Measurements from ENCODE around the gene TENT4A. TPM values are rescaled to one million over a fixed set of nuclear protein-coding genes. Genes with fewer than 3 reads are reported as not detected.

TENT4A gene
- total RNA-seq, 2 donors from 2014 or later: 25.5 to 32.7 TPM

- H3K9me3 ChIP-seq (ENCODE audit: control insufficient read depth, low read length): peaks cover 2% of the 10 kb centered on the region
- peaks cover 15% of the 10 kb centered on the region for H3K27me3 Mint-ChIP-seq (ENCODE audit: insufficient read depth)
- no peak for DNase-seq
- H3K27ac ChIP-seq (ENCODE audit: low read depth, low read length): no peak overlapping the region
- H3K27me3 ChIP-seq (ENCODE audit: control insufficient read depth, insufficient read depth, low read length, poor library complexity, severe bottlenecking): peaks cover 25% of the 10 kb centered on the region
- H3K4me3 Mint-ChIP-seq: no peak overlapping the region
- WGBS, 2 experiments (ENCODE audit: insufficient coverage in 1 of 2, insufficient read length in 1 of 2): 81 to 100% methylated on average over 1 of the region's 1 CpG
- no peak overlapping the region for H3K4me3 ChIP-seq (ENCODE audit: low read length)
- H3K9ac ChIP-seq (ENCODE audit: extremely low read depth, low read length, poor library complexity, severe bottlenecking): no peak overlapping the region
- no peaks in the 10 kb centered on the region for H3K4me1 Mint-ChIP-seq
- H3K36me3 ChIP-seq (ENCODE audit: control insufficient read depth, insufficient read depth, low read length): peaks cover 4% of the 10 kb centered on the region
- peaks cover 14% of the 10 kb centered on the region for H3K9me3 Mint-ChIP-seq
- H3K36me3 Mint-ChIP-seq (ENCODE audit: low read depth): peaks cover 8% of the 10 kb centered on the region
- TF ChIP-seq, protein P1, sequence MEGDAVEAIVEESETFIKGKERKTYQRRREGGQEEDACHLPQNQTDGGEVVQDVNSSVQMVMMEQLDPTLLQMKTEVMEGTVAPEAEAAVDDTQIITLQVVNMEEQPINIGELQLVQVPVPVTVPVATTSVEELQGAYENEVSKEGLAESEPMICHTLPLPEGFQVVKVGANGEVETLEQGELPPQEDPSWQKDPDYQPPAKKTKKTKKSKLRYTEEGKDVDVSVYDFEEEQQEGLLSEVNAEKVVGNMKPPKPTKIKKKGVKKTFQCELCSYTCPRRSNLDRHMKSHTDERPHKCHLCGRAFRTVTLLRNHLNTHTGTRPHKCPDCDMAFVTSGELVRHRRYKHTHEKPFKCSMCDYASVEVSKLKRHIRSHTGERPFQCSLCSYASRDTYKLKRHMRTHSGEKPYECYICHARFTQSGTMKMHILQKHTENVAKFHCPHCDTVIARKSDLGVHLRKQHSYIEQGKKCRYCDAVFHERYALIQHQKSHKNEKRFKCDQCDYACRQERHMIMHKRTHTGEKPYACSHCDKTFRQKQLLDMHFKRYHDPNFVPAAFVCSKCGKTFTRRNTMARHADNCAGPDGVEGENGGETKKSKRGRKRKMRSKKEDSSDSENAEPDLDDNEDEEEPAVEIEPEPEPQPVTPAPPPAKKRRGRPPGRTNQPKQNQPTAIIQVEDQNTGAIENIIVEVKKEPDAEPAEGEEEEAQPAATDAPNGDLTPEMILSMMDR (conservative IDR thresholded peaks at IDR 0.05): no peak
- H3K27ac Mint-ChIP-seq: no peak overlapping the region
- no peaks in the 10 kb centered on the region for H3K4me1 ChIP-seq (ENCODE audit: control insufficient read depth, insufficient read depth, low read length)
Measured at GRCh38 chr5:6678385-6678784, 34.8 kb upstream of the TENT4A start.

GRCh38 chr5:6680922-6681321, 32.3 kb upstream of the TENT4A start:
- Mint-ChIP-seq H3K36me3 (ENCODE audit: low read depth) (no peaks in the 10 kb centered on the region), H3K27ac (no peak overlapping the region), H3K4me3 (no peak overlapping the region), H3K4me1 (no peaks in the 10 kb centered on the region), H3K27me3 (ENCODE audit: insufficient read depth) (peaks cover 24% of the 10 kb centered on the region), H3K9me3 (peaks cover 3% of the 10 kb centered on the region)
- H3K4me1 ChIP-seq (ENCODE audit: control insufficient read depth, insufficient read depth, low read length): no peaks in the 10 kb centered on the region
- H3K4me3 ChIP-seq (ENCODE audit: low read length): no peak overlapping the region
- no peak overlapping the region for H3K27ac ChIP-seq (ENCODE audit: low read depth, low read length)
- TF ChIP-seq, protein P1 (conservative IDR thresholded peaks at IDR 0.05): no peak
- 56 to 68% methylated on average over 3 to 6 of the region's 6 CpGs for WGBS, 2 experiments (ENCODE audit: insufficient coverage in 1 of 2, insufficient read length in 1 of 2)
- no peaks in the 10 kb centered on the region for H3K36me3 ChIP-seq (ENCODE audit: control insufficient read depth, insufficient read depth, low read length)
- H3K9ac ChIP-seq (ENCODE audit: extremely low read depth, low read length, poor library complexity, severe bottlenecking): no peak overlapping the region
- H3K27me3 ChIP-seq (ENCODE audit: control insufficient read depth, insufficient read depth, low read length, poor library complexity, severe bottlenecking): peaks cover 40% of the 10 kb centered on the region
- no peaks in the 10 kb centered on the region for H3K9me3 ChIP-seq (ENCODE audit: control insufficient read depth, low read length)
- no peak for DNase-seq

- Mint-ChIP-seq H3K4me3 (no peak overlapping the region), H3K36me3 (ENCODE audit: low read depth) (no peaks in the 10 kb centered on the region), H3K27ac (no peak overlapping the region), H3K4me1 (no peaks in the 10 kb centered on the region), H3K9me3 (no peaks in the 10 kb centered on the region), H3K27me3 (ENCODE audit: insufficient read depth) (peaks cover 26% of the 10 kb centered on the region)
- no peaks in the 10 kb centered on the region for H3K36me3 ChIP-seq (ENCODE audit: control insufficient read depth, insufficient read depth, low read length)
- H3K9ac ChIP-seq (ENCODE audit: extremely low read depth, low read length, poor library complexity, severe bottlenecking): no peak overlapping the region
- TF ChIP-seq, protein P1 (conservative IDR thresholded peaks at IDR 0.05): no peak
- H3K4me1 ChIP-seq (ENCODE audit: control insufficient read depth, insufficient read depth, low read length): no peaks in the 10 kb centered on the region
- DNase-seq: no peak
- no peaks in the 10 kb centered on the region for H3K9me3 ChIP-seq (ENCODE audit: control insufficient read depth, low read length)
- H3K27ac ChIP-seq (ENCODE audit: low read depth, low read length): no peak overlapping the region
- no peak overlapping the region for H3K4me3 ChIP-seq (ENCODE audit: low read length)
- WGBS, 2 experiments (ENCODE audit: insufficient coverage in 1 of 2, insufficient read length in 1 of 2): 87% methylated on average over 2 of the region's 2 CpGs; no CpG with 5 or more reads in 1 of the 2 experiments
- H3K27me3 ChIP-seq (ENCODE audit: control insufficient read depth, insufficient read depth, low read length, poor library complexity, severe bottlenecking): peaks cover 45% of the 10 kb centered on the region
Measured at GRCh38 chr5:6681682-6682081, 31.6 kb upstream of the TENT4A start.
